Hepatocyte (in vitro differentiated cells): ENCODE results near the gene SLC41A3.

Experiments used
- EZH2 ChIP-seq: fragments of 200-600 bp; sonication (generic); IDR thresholded peaks from 2 replicates; pipeline ENCODE4 v1.6.1; 2016; ENCODE audit warnings: antibody characterized with exemption, mild to moderate bottlenecking, borderline replicate concordance
- EZH2phosphoT487 ChIP-seq: fragments of 200-600 bp; sonication (generic); IDR thresholded peaks from one replicate; pipeline ENCODE4 v1.6.1; 2018; ENCODE audit warnings: antibody characterized with exemption, mild to moderate bottlenecking, low read depth, moderate library complexity; ENCODE audit not compliant: unreplicated experiment, severe bottlenecking
- TF ChIP-seq, protein P1 (sequence below): fragments of 200-600 bp; sonication (generic); IDR thresholded peaks from 2 replicates; pipeline ENCODE4 v1.5.1; 2016; ENCODE audit warnings: antibody characterized with exemption, mild to moderate bottlenecking; ENCODE audit not compliant: poor library complexity

DNA sequence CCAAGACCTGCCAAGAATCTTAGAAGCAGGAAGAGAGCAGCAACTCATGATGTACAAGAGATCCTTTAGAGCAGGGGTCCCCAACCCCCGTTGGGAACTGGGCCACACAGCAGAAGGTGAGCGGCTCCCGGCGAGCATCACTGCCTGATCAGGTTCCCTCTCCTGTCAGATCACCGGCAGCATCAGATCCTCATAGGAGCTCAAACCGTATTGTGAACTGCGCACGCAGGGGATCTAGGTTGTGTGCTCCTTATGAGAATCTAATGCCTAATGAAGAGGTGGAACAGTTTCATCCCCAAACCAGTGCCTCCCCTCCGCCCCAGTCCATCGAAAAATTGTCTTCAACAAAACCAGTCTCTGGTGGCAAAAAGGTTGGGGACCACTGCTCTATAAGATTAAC, 13.8 kb downstream of the SLC41A3 start:
- TF ChIP-seq, protein P1, sequence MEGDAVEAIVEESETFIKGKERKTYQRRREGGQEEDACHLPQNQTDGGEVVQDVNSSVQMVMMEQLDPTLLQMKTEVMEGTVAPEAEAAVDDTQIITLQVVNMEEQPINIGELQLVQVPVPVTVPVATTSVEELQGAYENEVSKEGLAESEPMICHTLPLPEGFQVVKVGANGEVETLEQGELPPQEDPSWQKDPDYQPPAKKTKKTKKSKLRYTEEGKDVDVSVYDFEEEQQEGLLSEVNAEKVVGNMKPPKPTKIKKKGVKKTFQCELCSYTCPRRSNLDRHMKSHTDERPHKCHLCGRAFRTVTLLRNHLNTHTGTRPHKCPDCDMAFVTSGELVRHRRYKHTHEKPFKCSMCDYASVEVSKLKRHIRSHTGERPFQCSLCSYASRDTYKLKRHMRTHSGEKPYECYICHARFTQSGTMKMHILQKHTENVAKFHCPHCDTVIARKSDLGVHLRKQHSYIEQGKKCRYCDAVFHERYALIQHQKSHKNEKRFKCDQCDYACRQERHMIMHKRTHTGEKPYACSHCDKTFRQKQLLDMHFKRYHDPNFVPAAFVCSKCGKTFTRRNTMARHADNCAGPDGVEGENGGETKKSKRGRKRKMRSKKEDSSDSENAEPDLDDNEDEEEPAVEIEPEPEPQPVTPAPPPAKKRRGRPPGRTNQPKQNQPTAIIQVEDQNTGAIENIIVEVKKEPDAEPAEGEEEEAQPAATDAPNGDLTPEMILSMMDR = no peak
- no peak for TF ChIP-seq EZH2
- TF ChIP-seq EZH2phosphoT487 = no peak
